ENCODE results near the gene SOD2. TPM values are rescaled to one million over a fixed set of nuclear protein-coding genes. Genes with fewer than 3 reads are reported as not detected.

SOD2 gene
- polyA plus RNA-seq, 1 donor from 2014 or later: 137 TPM

- no peak for TF ChIP-seq SMC3 (conservative IDR thresholded peaks at IDR 0.05; ENCODE audit: poor library complexity)
- no peak for TF ChIP-seq RAD21 (conservative IDR thresholded peaks at IDR 0.05)
- TF ChIP-seq REST (IDR thresholded peaks at IDR 0.05; ENCODE audit: borderline replicate concordance): no peak
- TF ChIP-seq CTCF (IDR thresholded peaks at IDR 0.05; ENCODE audit: poor library complexity, severe bottlenecking): no peak
- TF ChIP-seq POLR2AphosphoS5 (IDR thresholded peaks at IDR 0.05): no peak
- no peak for TF ChIP-seq MXI1 (conservative IDR thresholded peaks at IDR 0.05; ENCODE audit: poor library complexity, severe bottlenecking)
- TF ChIP-seq TAF1 (IDR thresholded peaks at IDR 0.05; ENCODE audit: low read depth): no peak
- TF ChIP-seq EP300 (conservative IDR thresholded peaks at IDR 0.05; ENCODE audit: poor library complexity, severe bottlenecking): no peak
- no peak for TF ChIP-seq EZH2 (IDR thresholded peaks at IDR 0.05; ENCODE audit: borderline replicate concordance, insufficient read depth, low read length, poor library complexity, severe bottlenecking)
- no peaks in the 10 kb centered on the region for H4K20me1 ChIP-seq (ENCODE audit: insufficient read depth)
- H3K27ac ChIP-seq (ENCODE audit: low read length): no peak overlapping the region
- H3K9me3 ChIP-seq (ENCODE audit: low read length): no peaks in the 10 kb centered on the region
- no peak overlapping the region for H3K4me2 ChIP-seq (ENCODE audit: low read length)
- H3K4me3 ChIP-seq (ENCODE audit: low read length): no peak overlapping the region
- no peak overlapping the region for H3K9ac ChIP-seq (ENCODE audit: low read length)
- peaks cover 6% of the 10 kb centered on the region for H3K36me3 ChIP-seq (ENCODE audit: insufficient read depth, low read length)
- H2AFZ ChIP-seq (ENCODE audit: low read depth, low read length): no peak overlapping the region
- no peaks in the 10 kb centered on the region for H3K79me2 ChIP-seq (replicated peaks; ENCODE audit: insufficient read depth, low read length)
- no peaks in the 10 kb centered on the region for H3F3A ChIP-seq (ENCODE audit: insufficient read depth, low read length, poor library complexity, severe bottlenecking)
- no peaks in the 10 kb centered on the region for H3K9me2 ChIP-seq (ENCODE audit: insufficient read depth, low read length)
- H3K27me3 ChIP-seq (ENCODE audit: insufficient read depth, low read depth, low read length): no peaks in the 10 kb centered on the region
Measured at GRCh38 chr6:159679091-159680077, 13.7 kb downstream of the SOD2 start.

GRCh38 chr6:159678574-159678973 is 14.5 kb downstream of the SOD2 start:
- no peak overlapping the region for H3K4me3 ChIP-seq (ENCODE audit: low read length)
- H3K79me2 ChIP-seq (replicated peaks; ENCODE audit: insufficient read depth, low read length): no peaks in the 10 kb centered on the region
- TF ChIP-seq EZH2 (IDR thresholded peaks at IDR 0.05; ENCODE audit: borderline replicate concordance, insufficient read depth, low read length, poor library complexity, severe bottlenecking) (no peak), TAF1 (IDR thresholded peaks at IDR 0.05; ENCODE audit: low read depth) (no peak), MXI1 (conservative IDR thresholded peaks at IDR 0.05; ENCODE audit: poor library complexity, severe bottlenecking) (no peak), RAD21 (conservative IDR thresholded peaks at IDR 0.05) (no peak), REST (IDR thresholded peaks at IDR 0.05; ENCODE audit: borderline replicate concordance) (no peak), SMC3 (conservative IDR thresholded peaks at IDR 0.05; ENCODE audit: poor library complexity) (no peak), CTCF (IDR thresholded peaks at IDR 0.05; ENCODE audit: poor library complexity, severe bottlenecking) (no peak), EP300 (conservative IDR thresholded peaks at IDR 0.05; ENCODE audit: poor library complexity, severe bottlenecking) (no peak), POLR2AphosphoS5 (IDR thresholded peaks at IDR 0.05) (no peak)
- no peak overlapping the region for H2AFZ ChIP-seq (ENCODE audit: low read depth, low read length)
- no peaks in the 10 kb centered on the region for H3K9me2 ChIP-seq (ENCODE audit: insufficient read depth, low read length)
- H3K27me3 ChIP-seq (ENCODE audit: insufficient read depth, low read depth, low read length): no peaks in the 10 kb centered on the region
- no peak overlapping the region for H3K4me2 ChIP-seq (ENCODE audit: low read length)
- H3F3A ChIP-seq (ENCODE audit: insufficient read depth, low read length, poor library complexity, severe bottlenecking): no peaks in the 10 kb centered on the region
- H4K20me1 ChIP-seq (ENCODE audit: insufficient read depth): no peaks in the 10 kb centered on the region
- H3K9me3 ChIP-seq (ENCODE audit: low read length): no peaks in the 10 kb centered on the region
- H3K27ac ChIP-seq (ENCODE audit: low read length): no peak overlapping the region
- peaks cover 2% of the 10 kb centered on the region for H3K36me3 ChIP-seq (ENCODE audit: insufficient read depth, low read length)
- no peak overlapping the region for H3K9ac ChIP-seq (ENCODE audit: low read length)

Measured in neural cell (in vitro differentiated cells).